Measurements from ENCODE around the gene OPN3.
A peak's percentile ranks its signal among the peaks of the same experiment; 100 is the strongest.

The OPN3 gene

GRCh38 chr1:241639623-241640148, 483 bp downstream of the OPN3 start (continued):
- TF ChIP-seq ZNF416 (tag by site-specific recombination; IDR thresholded peaks at IDR 0.05) (no peak), ZNF629 (tag by site-specific recombination; IDR thresholded peaks at IDR 0.05) (no peak), ZNF362 (tag by site-specific recombination; IDR thresholded peaks at IDR 0.05) (no peak), ZNF776 (tag by site-specific recombination; IDR thresholded peaks at IDR 0.05; ENCODE audit: borderline replicate concordance) (no peak), ZNF248 (tag by site-specific recombination; IDR thresholded peaks at IDR 0.05) (no peak), GLIS1 (tag by site-specific recombination; IDR thresholded peaks at IDR 0.05) (peak; percentile 84; the same call in 1 of the 2 replicates), KLF8 (tag by site-specific recombination; IDR thresholded peaks at IDR 0.05) (peak; percentile 57; the same call in 1 of the 2 replicates), ZNF623 (tag by site-specific recombination; IDR thresholded peaks at IDR 0.05) (no peak), ZSCAN23 (tag by site-specific recombination; IDR thresholded peaks at IDR 0.05) (no peak), ZNF350 (tag by site-specific recombination; IDR thresholded peaks at IDR 0.05) (no peak), ZNF501 (tag by site-specific recombination; IDR thresholded peaks at IDR 0.05) (peak; percentile 44; the same call in 1 of the 2 replicates), ZBTB17 (tag by site-specific recombination; IDR thresholded peaks at IDR 0.05) (no peak), ZNF324 (tag by site-specific recombination; IDR thresholded peaks at IDR 0.05) (no peak), ZNF175 (tag by site-specific recombination; IDR thresholded peaks at IDR 0.05) (no peak), ZNF19 (tag by site-specific recombination; IDR thresholded peaks at IDR 0.05; ENCODE audit: low read depth) (no peak), ZNF48 (tag by site-specific recombination; IDR thresholded peaks at IDR 0.05) (no peak), ZNF624 (tag by site-specific recombination; IDR thresholded peaks at IDR 0.05) (no peak)
- TF ChIP-seq, protein P1, sequence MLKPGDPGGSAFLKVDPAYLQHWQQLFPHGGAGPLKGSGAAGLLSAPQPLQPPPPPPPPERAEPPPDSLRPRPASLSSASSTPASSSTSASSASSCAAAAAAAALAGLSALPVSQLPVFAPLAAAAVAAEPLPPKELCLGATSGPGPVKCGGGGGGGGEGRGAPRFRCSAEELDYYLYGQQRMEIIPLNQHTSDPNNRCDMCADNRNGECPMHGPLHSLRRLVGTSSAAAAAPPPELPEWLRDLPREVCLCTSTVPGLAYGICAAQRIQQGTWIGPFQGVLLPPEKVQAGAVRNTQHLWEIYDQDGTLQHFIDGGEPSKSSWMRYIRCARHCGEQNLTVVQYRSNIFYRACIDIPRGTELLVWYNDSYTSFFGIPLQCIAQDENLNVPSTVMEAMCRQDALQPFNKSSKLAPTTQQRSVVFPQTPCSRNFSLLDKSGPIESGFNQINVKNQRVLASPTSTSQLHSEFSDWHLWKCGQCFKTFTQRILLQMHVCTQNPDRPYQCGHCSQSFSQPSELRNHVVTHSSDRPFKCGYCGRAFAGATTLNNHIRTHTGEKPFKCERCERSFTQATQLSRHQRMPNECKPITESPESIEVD (tag by site-specific recombination; IDR thresholded peaks at IDR 0.05) = no peak
- TF ChIP-seq, protein P2, sequence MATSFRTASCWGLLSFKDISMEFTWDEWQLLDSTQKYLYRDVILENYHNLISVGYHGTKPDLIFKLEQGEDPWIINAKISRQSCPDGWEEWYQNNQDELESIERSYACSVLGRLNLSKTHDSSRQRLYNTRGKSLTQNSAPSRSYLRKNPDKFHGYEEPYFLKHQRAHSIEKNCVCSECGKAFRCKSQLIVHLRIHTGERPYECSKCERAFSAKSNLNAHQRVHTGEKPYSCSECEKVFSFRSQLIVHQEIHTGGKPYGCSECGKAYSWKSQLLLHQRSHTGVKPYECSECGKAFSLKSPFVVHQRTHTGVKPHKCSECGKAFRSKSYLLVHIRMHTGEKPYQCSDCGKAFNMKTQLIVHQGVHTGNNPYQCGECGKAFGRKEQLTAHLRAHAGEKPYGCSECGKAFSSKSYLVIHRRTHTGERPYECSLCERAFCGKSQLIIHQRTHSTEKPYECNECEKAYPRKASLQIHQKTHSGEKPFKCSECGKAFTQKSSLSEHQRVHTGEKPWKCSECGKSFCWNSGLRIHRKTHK (tag by site-specific recombination; IDR thresholded peaks at IDR 0.05) = no peak
- TF ChIP-seq, protein P3, sequence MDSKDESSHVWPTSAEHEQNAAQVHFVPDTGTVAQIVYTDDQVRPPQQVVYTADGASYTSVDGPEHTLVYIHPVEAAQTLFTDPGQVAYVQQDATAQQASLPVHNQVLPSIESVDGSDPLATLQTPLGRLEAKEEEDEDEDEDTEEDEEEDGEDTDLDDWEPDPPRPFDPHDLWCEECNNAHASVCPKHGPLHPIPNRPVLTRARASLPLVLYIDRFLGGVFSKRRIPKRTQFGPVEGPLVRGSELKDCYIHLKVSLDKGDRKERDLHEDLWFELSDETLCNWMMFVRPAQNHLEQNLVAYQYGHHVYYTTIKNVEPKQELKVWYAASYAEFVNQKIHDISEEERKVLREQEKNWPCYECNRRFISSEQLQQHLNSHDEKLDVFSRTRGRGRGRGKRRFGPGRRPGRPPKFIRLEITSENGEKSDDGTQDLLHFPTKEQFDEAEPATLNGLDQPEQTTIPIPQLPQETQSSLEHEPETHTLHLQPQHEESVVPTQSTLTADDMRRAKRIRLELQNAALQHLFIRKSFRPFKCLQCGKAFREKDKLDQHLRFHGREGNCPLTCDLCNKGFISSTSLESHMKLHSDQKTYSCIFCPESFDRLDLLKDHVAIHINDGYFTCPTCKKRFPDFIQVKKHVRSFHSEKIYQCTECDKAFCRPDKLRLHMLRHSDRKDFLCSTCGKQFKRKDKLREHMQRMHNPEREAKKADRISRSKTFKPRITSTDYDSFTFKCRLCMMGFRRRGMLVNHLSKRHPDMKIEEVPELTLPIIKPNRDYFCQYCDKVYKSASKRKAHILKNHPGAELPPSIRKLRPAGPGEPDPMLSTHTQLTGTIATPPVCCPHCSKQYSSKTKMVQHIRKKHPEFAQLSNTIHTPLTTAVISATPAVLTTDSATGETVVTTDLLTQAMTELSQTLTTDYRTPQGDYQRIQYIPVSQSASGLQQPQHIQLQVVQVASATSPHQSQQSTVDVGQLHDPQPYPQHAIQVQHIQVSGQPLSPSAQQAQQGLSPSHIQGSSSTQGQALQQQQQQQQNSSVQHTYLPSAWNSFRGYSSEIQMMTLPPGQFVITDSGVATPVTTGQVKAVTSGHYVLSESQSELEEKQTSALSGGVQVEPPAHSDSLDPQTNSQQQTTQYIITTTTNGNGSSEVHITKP (tag by site-specific recombination; IDR thresholded peaks at IDR 0.05) = no peak
- TF ChIP-seq, protein P4, sequence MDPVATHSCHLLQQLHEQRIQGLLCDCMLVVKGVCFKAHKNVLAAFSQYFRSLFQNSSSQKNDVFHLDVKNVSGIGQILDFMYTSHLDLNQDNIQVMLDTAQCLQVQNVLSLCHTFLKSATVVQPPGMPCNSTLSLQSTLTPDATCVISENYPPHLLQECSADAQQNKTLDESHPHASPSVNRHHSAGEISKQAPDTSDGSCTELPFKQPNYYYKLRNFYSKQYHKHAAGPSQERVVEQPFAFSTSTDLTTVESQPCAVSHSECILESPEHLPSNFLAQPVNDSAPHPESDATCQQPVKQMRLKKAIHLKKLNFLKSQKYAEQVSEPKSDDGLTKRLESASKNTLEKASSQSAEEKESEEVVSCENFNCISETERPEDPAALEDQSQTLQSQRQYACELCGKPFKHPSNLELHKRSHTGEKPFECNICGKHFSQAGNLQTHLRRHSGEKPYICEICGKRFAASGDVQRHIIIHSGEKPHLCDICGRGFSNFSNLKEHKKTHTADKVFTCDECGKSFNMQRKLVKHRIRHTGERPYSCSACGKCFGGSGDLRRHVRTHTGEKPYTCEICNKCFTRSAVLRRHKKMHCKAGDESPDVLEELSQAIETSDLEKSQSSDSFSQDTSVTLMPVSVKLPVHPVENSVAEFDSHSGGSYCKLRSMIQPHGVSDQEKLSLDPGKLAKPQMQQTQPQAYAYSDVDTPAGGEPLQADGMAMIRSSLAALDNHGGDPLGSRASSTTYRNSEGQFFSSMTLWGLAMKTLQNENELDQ (tag by site-specific recombination; IDR thresholded peaks at IDR 0.05; ENCODE audit: low read depth) = no peak

All from HEK293 (cell line).